Astrocyte of the cerebellum (primary cell): ENCODE results near the gene S100A2.

Experiments used
- DNase-seq: peaks from one replicate; pipeline ENCODE4 v3.0.0-alpha.2; 2011; ENCODE audit warnings: low read depth
- H3K4me3 ChIP-seq: 2 replicates; pipeline ENCODE4 v1.5.1; 2011; ENCODE audit warnings: mild to moderate bottlenecking, low read depth, low read length, moderate library complexity
- CTCF ChIP-seq: IDR thresholded peaks from 2 replicates; pipeline ENCODE4 v1.5.1; 2012; ENCODE audit warnings: low read length, low read depth, moderate library complexity, mild to moderate bottlenecking; ENCODE audit errors: missing control alignments
- in situ Hi-C: cut with HindIII; loops from 2 replicates; pipeline ENCODE4 v1.10.0; 2017; ENCODE audit warnings: low sequenced_read_pairs

Gene S100A2

GRCh38 chr1:153519242-153519641 lies 46.4 kb downstream of the S100A2 start:
- no peak for TF ChIP-seq CTCF
- in situ Hi-C loops: no loop called here
- DNase-seq: no peak
- no peak overlapping the region for H3K4me3 ChIP-seq

GRCh38 chr1:153515504-153516394 lies 49.9 kb downstream of the S100A2 start:
- no peak for TF ChIP-seq CTCF
- H3K4me3 ChIP-seq: no peak overlapping the region
- no peak for DNase-seq
- in situ Hi-C loops: no loop called here

GRCh38 chr1:153513666-153514065 lies 52.0 kb downstream of the S100A2 start:
- in situ Hi-C loops: no loop called here
- no peak overlapping the region for H3K4me3 ChIP-seq
- DNase-seq: no peak
- no peak for TF ChIP-seq CTCF

- in situ Hi-C loops: no loop called here
- H3K4me3 ChIP-seq: no peak overlapping the region
- no peak for DNase-seq
- TF ChIP-seq CTCF: no peak
Measured at GRCh38 chr1:153513023-153513422, 52.6 kb downstream of the S100A2 start.
